GM12873 (cell line): ENCODE data around the gene CTBP2.

ENCODE experiments used
- CTCF ChIP-seq: IDR thresholded peaks from 2 replicates; pipeline ENCODE4 v1.5.1; 2012; ENCODE audit warnings: low read depth, mild to moderate bottlenecking, moderate library complexity, low read length, control low read depth; ENCODE audit not compliant: insufficient read depth; ENCODE audit errors: missing control alignments

Gene CTBP2

GRCh38 chr10:125064681-125065492, 95.5 kb downstream of the CTBP2 start:
- no peak for TF ChIP-seq CTCF

- TF ChIP-seq CTCF = no peak
Observed at GRCh38 chr10:125063256-125063925, 97.0 kb downstream of the CTBP2 start.

GRCh38 chr10:125062914-125063230, 97.5 kb downstream of the CTBP2 start:
- TF ChIP-seq CTCF = no peak

GRCh38 chr10:125062227-125062913, 98.0 kb downstream of the CTBP2 start:
- no peak for TF ChIP-seq CTCF

GRCh38 chr10:125061557-125062226, 98.7 kb downstream of the CTBP2 start:
- no peak for TF ChIP-seq CTCF

- peak; percentile 68 for TF ChIP-seq CTCF
Observed at GRCh38 chr10:125060826-125061556, 99.4 kb downstream of the CTBP2 start.
